Tibial nerve (tissue), 4 donors: ENCODE measurements around the gene PDE8B. TPM values are rescaled to one million over a fixed set of nuclear protein-coding genes. Genes with fewer than 3 reads are reported as not detected.

ENCODE experiments used
- DNase-seq, 2 donors: peaks; one replicate each; pipeline ENCODE4 v3.0.0-alpha.2; 2019; ENCODE audit warnings: low spot score in 2 of 2
- H3K27ac ChIP-seq, 4 donors: fragments of 200-600 bp; sonication (generic) in 3 of 4; one replicate each; pipeline ENCODE4 v1.5.1; 2017 to 2019; ENCODE audit warnings: mild to moderate bottlenecking in 1 of 4
- H3K27me3 ChIP-seq, 2 donors: fragments of 200-600 bp; sonication (generic) in 1 of 2; one replicate each; pipeline versions ENCODE4 v1.5.1 to v1.6.0; 2017 to 2019
- H3K36me3 ChIP-seq, 3 donors: fragments of 200-600 bp; sonication (generic); one replicate each; pipeline ENCODE4 v1.5.1; 2018 to 2019
- H3K4me1 ChIP-seq, 4 donors: fragments of 200-600 bp; sonication (generic) in 3 of 4; one replicate each; pipeline ENCODE4 v1.5.1; 2017 to 2019
- H3K4me3 ChIP-seq, 4 donors: fragments of 200-600 bp; sonication (generic) in 3 of 4; one replicate each; pipeline ENCODE4 v1.5.1; 2017 to 2019; ENCODE audit warnings: mild to moderate bottlenecking in 1 of 4, moderate library complexity in 1 of 4
- H3K9me3 ChIP-seq, 4 donors: fragments of 200-600 bp; sonication (generic) in 3 of 4; one replicate each; pipeline ENCODE4 v1.5.1; 2017 to 2019
- CTCF ChIP-seq, 5 experiments: fragments of 200-600 bp in 3 of 5; fragments of 450-650 bp in 2 of 5; sonication (generic) in 3 of 5; IDR thresholded peaks; one replicate each; pipeline ENCODE4 v1.5.1; 2016 to 2019; ENCODE audit warnings: antibody characterized with exemption in 5 of 5, mild to moderate bottlenecking in 3 of 5, moderate library complexity in 2 of 5
- EP300 ChIP-seq, 2 donors: sonication (generic); formaldehyde crosslinking; IDR thresholded peaks; one replicate each; pipeline ENCODE4 v1.6.1; 2017; ENCODE audit warnings: antibody characterized with exemption in 2 of 2, mild to moderate bottlenecking in 1 of 2
- POLR2A ChIP-seq, 2 donors: fragments of 450-650 bp; IDR thresholded peaks; one replicate each; pipeline ENCODE4 v1.6.1; 2017; ENCODE audit warnings: antibody characterized with exemption in 2 of 2, mild to moderate bottlenecking in 2 of 2, moderate library complexity in 2 of 2
- WGBS, 2 donors: methylation state at CpG; one replicate each; pipeline ENCODE4 v1.1.5; 2018; 5-methylcytosine and 5-hydroxymethylcytosine counted together
- total RNA-seq, 4 donors: library from RNA; depleted of rRNA; stranded (reverse); fragments of >200 nt; gene quantifications; one replicate each; pipeline ENCODE4 v1.1.0, GENCODE V29; 2016

The PDE8B gene
- total RNA-seq, 4 donors from 2014 or later, result 6.3 to 8.8 (median 7.2) TPM

- Histone ChIP-seq H3K27ac (no peak overlapping the region), H3K4me1 (no peaks in the 10 kb centered on the region), H3K36me3 (no peaks in the 10 kb centered on the region), H3K4me3 (no peak overlapping the region), H3K9me3 (peaks cover 0 to 5% (median 0%) of the 10 kb centered on the region in 4 donors), H3K27me3 (no peaks in the 10 kb centered on the region)
- DNase-seq, result no peak
- TF ChIP-seq POLR2A (IDR thresholded peaks at IDR 0.05) (no peak), EP300 (IDR thresholded peaks at IDR 0.05) (no peak), CTCF (IDR thresholded peaks at IDR 0.05) (no peak)
- WGBS, 2 donors, result 62 to 66% methylated on average over 2 of the region's 2 CpGs
Measured at GRCh38 chr5:77192441-77193050, 17.9 kb upstream of the PDE8B start.

GRCh38 chr5:77194762-77195161, 15.7 kb upstream of the PDE8B start:
- Histone ChIP-seq H3K9me3 (peaks cover 0 to 15% (median 0%) of the 10 kb centered on the region in 4 donors), H3K27ac (no peak overlapping the region), H3K27me3 (no peaks in the 10 kb centered on the region), H3K4me3 (no peak overlapping the region), H3K36me3 (no peaks in the 10 kb centered on the region), H3K4me1 (no peaks in the 10 kb centered on the region)
- DNase-seq, result no peak
- TF ChIP-seq CTCF (IDR thresholded peaks at IDR 0.05), result no peak
- TF ChIP-seq EP300 (IDR thresholded peaks at IDR 0.05), result no peak
- TF ChIP-seq POLR2A (IDR thresholded peaks at IDR 0.05), result no peak

- Histone ChIP-seq H3K4me3 (no peak overlapping the region), H3K27ac (no peak overlapping the region), H3K27me3 (no peaks in the 10 kb centered on the region), H3K36me3 (no peaks in the 10 kb centered on the region), H3K9me3 (peaks cover 0 to 15% (median 0%) of the 10 kb centered on the region in 4 donors), H3K4me1 (no peaks in the 10 kb centered on the region)
- 45 to 72% methylated on average over 2 of the region's 2 CpGs for WGBS, 2 donors
- no peak for DNase-seq
- TF ChIP-seq CTCF (IDR thresholded peaks at IDR 0.05) (no peak), POLR2A (IDR thresholded peaks at IDR 0.05) (no peak), EP300 (IDR thresholded peaks at IDR 0.05) (no peak)
Measured at GRCh38 chr5:77197840-77198554, 12.5 kb upstream of the PDE8B start.

- no peak overlapping the region for H3K27ac ChIP-seq
- TF ChIP-seq EP300 (IDR thresholded peaks at IDR 0.05), result no peak
- no peak for TF ChIP-seq CTCF (IDR thresholded peaks at IDR 0.05)
- TF ChIP-seq POLR2A (IDR thresholded peaks at IDR 0.05), result no peak
- H3K4me1 ChIP-seq, result no peaks in the 10 kb centered on the region
- H3K9me3 ChIP-seq, result peaks cover 0 to 15% (median 0%) of the 10 kb centered on the region in 4 donors
- H3K27me3 ChIP-seq, result no peaks in the 10 kb centered on the region
- WGBS, 2 donors, result 97 to 100% methylated on average over 1 of the region's 1 CpG
- H3K36me3 ChIP-seq, result no peaks in the 10 kb centered on the region
- DNase-seq, result no peak
- no peak overlapping the region for H3K4me3 ChIP-seq
Measured at GRCh38 chr5:77200663-77201062, 9.8 kb upstream of the PDE8B start.

GRCh38 chr5:77202145-77202544, 8.3 kb upstream of the PDE8B start:
- Histone ChIP-seq H3K27me3 (no peaks in the 10 kb centered on the region), H3K9me3 (peaks cover 0 to 14% (median 0%) of the 10 kb centered on the region in 4 donors), H3K4me1 (no peaks in the 10 kb centered on the region), H3K27ac (no peak overlapping the region), H3K4me3 (no peak overlapping the region), H3K36me3 (no peaks in the 10 kb centered on the region)
- DNase-seq, result no peak
- TF ChIP-seq POLR2A (IDR thresholded peaks at IDR 0.05), result no peak
- no peak for TF ChIP-seq EP300 (IDR thresholded peaks at IDR 0.05)
- no peak for TF ChIP-seq CTCF (IDR thresholded peaks at IDR 0.05)
